NB4 (cell line): ENCODE data around the gene GRIK1.

ENCODE experiments used
- MYC ChIP-seq: IDR thresholded peaks from 2 replicates; pipeline ENCODE4 v1.6.1; 2011; ENCODE audit warnings: low read depth, low read length
- POLR2A ChIP-seq: IDR thresholded peaks from 2 replicates; pipeline ENCODE4 v1.6.1; 2011; ENCODE audit warnings: mild to moderate bottlenecking; ENCODE audit not compliant: insufficient read length; ENCODE audit errors: extremely low read depth
- TF ChIP-seq, protein P1 (sequence below): IDR thresholded peaks from one replicate; pipeline ENCODE4 v1.5.1; 2012; ENCODE audit warnings: low read depth, low read length
- TF ChIP-seq, protein P2 (sequence below): IDR thresholded peaks from 2 replicates; pipeline ENCODE4 v1.6.1; 2011; ENCODE audit warnings: low read depth, low read length

- TF ChIP-seq, protein P1, sequence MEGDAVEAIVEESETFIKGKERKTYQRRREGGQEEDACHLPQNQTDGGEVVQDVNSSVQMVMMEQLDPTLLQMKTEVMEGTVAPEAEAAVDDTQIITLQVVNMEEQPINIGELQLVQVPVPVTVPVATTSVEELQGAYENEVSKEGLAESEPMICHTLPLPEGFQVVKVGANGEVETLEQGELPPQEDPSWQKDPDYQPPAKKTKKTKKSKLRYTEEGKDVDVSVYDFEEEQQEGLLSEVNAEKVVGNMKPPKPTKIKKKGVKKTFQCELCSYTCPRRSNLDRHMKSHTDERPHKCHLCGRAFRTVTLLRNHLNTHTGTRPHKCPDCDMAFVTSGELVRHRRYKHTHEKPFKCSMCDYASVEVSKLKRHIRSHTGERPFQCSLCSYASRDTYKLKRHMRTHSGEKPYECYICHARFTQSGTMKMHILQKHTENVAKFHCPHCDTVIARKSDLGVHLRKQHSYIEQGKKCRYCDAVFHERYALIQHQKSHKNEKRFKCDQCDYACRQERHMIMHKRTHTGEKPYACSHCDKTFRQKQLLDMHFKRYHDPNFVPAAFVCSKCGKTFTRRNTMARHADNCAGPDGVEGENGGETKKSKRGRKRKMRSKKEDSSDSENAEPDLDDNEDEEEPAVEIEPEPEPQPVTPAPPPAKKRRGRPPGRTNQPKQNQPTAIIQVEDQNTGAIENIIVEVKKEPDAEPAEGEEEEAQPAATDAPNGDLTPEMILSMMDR, result no peak
- no peak for TF ChIP-seq POLR2A
- TF ChIP-seq MYC, result no peak
- TF ChIP-seq, protein P2, sequence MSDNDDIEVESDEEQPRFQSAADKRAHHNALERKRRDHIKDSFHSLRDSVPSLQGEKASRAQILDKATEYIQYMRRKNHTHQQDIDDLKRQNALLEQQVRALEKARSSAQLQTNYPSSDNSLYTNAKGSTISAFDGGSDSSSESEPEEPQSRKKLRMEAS, result no peak
Observed at GRCh38 chr21:29557200-29557599, 382.6 kb downstream of the GRIK1 start.
